PC-3 (cell line): ENCODE data around the gene TH. TPM values are rescaled to one million over a fixed set of nuclear protein-coding genes. Genes with fewer than 3 reads are reported as not detected.

Experiments
- ATAC-seq: fragments of 200-7000 bp; cut with Tn5 transposase; 2 replicates; pipeline ENCODE4 v1.9.1; 2020; ENCODE audit warnings: mild to moderate bottlenecking, moderate library complexity
- BruUV-seq: library from RNA; stranded (reverse); fragments of 400-500 nt; replicated peaks from 2 replicates; lab custom pipeline; 2021; lab: Mats Ljungman, UMichigan
- CTCF ChIA-PET: fragments of 300-600 bp; sonication (Branson Sonifier 250); formaldehyde crosslinking; loops from one replicate; lab custom pipeline; 2022; ENCODE audit warnings: antibody characterized with exemption; lab: Charles Lee
- POLR2A ChIA-PET: fragments of 300-600 bp; sonication (Branson Sonifier 250); formaldehyde crosslinking; loops from one replicate; lab custom pipeline; 2022; ENCODE audit warnings: antibody characterized with exemption; ENCODE audit not compliant: unreplicated experiment; lab: Charles Lee
- DNase-seq: peaks from one replicate; pipeline ENCODE4 v3.0.0-alpha.2; 2015
- H2AFZ ChIP-seq: fragments of 300-600 bp; sonication (generic); 2 replicates; pipeline ENCODE4 v1.6.0; 2016; ENCODE audit warnings: antibody characterized with exemption, low read length
- H3F3A ChIP-seq: fragments of 300-600 bp; sonication (generic); one replicate; pipeline ENCODE4 v1.6.0; 2017; ENCODE audit warnings: antibody characterized with exemption, low read length, control low read depth, mild to moderate bottlenecking; ENCODE audit not compliant: unreplicated experiment
- H3K27ac ChIP-seq: fragments of 300-600 bp; sonication (generic); 2 replicates; pipeline ENCODE4 v1.5.1; 2016; ENCODE audit warnings: mild to moderate bottlenecking, low read length
- H3K27me3 ChIP-seq: fragments of 300-600 bp; sonication (generic); 2 replicates; pipeline ENCODE4 v1.6.1; 2016; ENCODE audit warnings: low read length, mixed read lengths
- H3K36me3 ChIP-seq: fragments of 300-600 bp; sonication (generic); 2 replicates; pipeline ENCODE4 v1.6.1; 2016; ENCODE audit warnings: low read depth, mixed run types, low read length, mixed read lengths
- H3K4me1 ChIP-seq: fragments of 300-600 bp; sonication (generic); 2 replicates; pipeline ENCODE4 v1.5.1; 2016; ENCODE audit warnings: low read length; ENCODE audit not compliant: insufficient read depth
- H3K4me2 ChIP-seq: fragments of 300-600 bp; sonication (generic); 2 replicates; pipeline ENCODE4 v1.6.0; 2016; ENCODE audit warnings: low read length
- H3K4me3 ChIP-seq: fragments of 300-600 bp; sonication (generic); 2 replicates; pipeline ENCODE4 v1.5.1; 2016; ENCODE audit warnings: mild to moderate bottlenecking, low read length, mixed read lengths
- H3K79me2 ChIP-seq: fragments of 300-600 bp; sonication (generic); 2 replicates; pipeline ENCODE4 v1.6.1; 2017; ENCODE audit warnings: low read length, mixed read lengths
- H3K9ac ChIP-seq: fragments of 300-600 bp; sonication (generic); 2 replicates; pipeline ENCODE4 v1.6.0; 2016; ENCODE audit warnings: mild to moderate bottlenecking, low read length
- H3K9me2 ChIP-seq: fragments of 300-600 bp; sonication (generic); replicated peaks from 2 replicates; pipeline ENCODE4 v1.6.1; 2016; ENCODE audit warnings: mixed run types, low read length, mixed read lengths
- H3K9me3 ChIP-seq: fragments of 300-600 bp; sonication (generic); 2 replicates; pipeline ENCODE4 v1.6.1; 2016; ENCODE audit warnings: low read length, mixed read lengths
- H4K20me1 ChIP-seq: fragments of 300-600 bp; sonication (generic); 2 replicates; pipeline ENCODE4 v1.6.1; 2016; ENCODE audit warnings: low read length, mixed read lengths
- CTCF ChIP-seq: fragments of 300-600 bp; sonication (generic); conservative IDR thresholded peaks from 2 replicates; pipeline ENCODE4 v1.5.1; 2017; ENCODE audit warnings: antibody characterized with exemption, low read depth, mild to moderate bottlenecking, low read length
- EZH2 ChIP-seq: fragments of 300-600 bp; sonication (generic); IDR thresholded peaks from one replicate; pipeline ENCODE4 v1.6.1; 2017; ENCODE audit warnings: antibody characterized with exemption, mild to moderate bottlenecking, low read length; ENCODE audit not compliant: unreplicated experiment
- EZH2phosphoT487 ChIP-seq: fragments of 300-600 bp; sonication (generic); IDR thresholded peaks from 2 replicates; pipeline ENCODE4 v1.6.1; 2018; ENCODE audit warnings: mild to moderate bottlenecking, antibody characterized with exemption, low read length, borderline replicate concordance
- intact Hi-C: fragments of 100-400 bp; cut with micrococcal nuclease; formaldehyde crosslinking; loops from 2 replicates; pipeline ENCODE4 v1.9.0; 2023
- total RNA-seq: library from RNA; depleted of rRNA; stranded (reverse); fragments of >200 nt; gene quantifications from 2 replicates; pipeline ENCODE4 v1.2.3, GENCODE V29; 2014

Gene TH
- total RNA-seq, 1 experiment from 2014 or later: 8.3 TPM

- TF ChIP-seq EZH2 (no peak), CTCF (no peak), EZH2phosphoT487 (no peak)
- Histone ChIP-seq H3K4me2 (no peak overlapping the region), H3K27ac (no peak overlapping the region), H3K27me3 (peaks cover 51% of the 10 kb centered on the region), H3K9me3 (no peaks in the 10 kb centered on the region), H3K9me2 (no peaks in the 10 kb centered on the region), H3K9ac (no peak overlapping the region), H3K4me1 (peaks cover 18% of the 10 kb centered on the region), H3F3A (no peaks in the 10 kb centered on the region), H3K79me2 (no peaks in the 10 kb centered on the region), H3K36me3 (no peaks in the 10 kb centered on the region), H3K4me3 (no peak overlapping the region), H2AFZ (no peak overlapping the region), H4K20me1 (no peaks in the 10 kb centered on the region)
- BruUV-seq: no TSS peak
- CTCF ChIA-PET: interaction anchor here (0.6 kb wide), 1 partner anchor 10 kb away, joined by 4 read pairs; no protein-coding TSS in a partner anchor
- DNase-seq (no peak), ATAC-seq (no peak)
- POLR2A ChIA-PET: no interaction called here
- intact Hi-C loops: no loop called here
Observed at GRCh38 chr11:2147391-2147790, 24.2 kb downstream of the TH start.

- ChIA-PET POLR2A (no interaction called here), CTCF (no interaction called here)
- Histone ChIP-seq H2AFZ (no peak overlapping the region), H3K27ac (no peak overlapping the region), H4K20me1 (no peaks in the 10 kb centered on the region), H3K9me3 (no peaks in the 10 kb centered on the region), H3K4me3 (no peak overlapping the region), H3K9me2 (no peaks in the 10 kb centered on the region), H3K9ac (no peak overlapping the region), H3K4me2 (no peak overlapping the region), H3K4me1 (peaks cover 21% of the 10 kb centered on the region), H3F3A (peaks cover 4% of the 10 kb centered on the region), H3K79me2 (no peaks in the 10 kb centered on the region), H3K36me3 (no peaks in the 10 kb centered on the region), H3K27me3 (peaks cover 56% of the 10 kb centered on the region)
- ATAC-seq (no peak), DNase-seq (no peak)
- TF ChIP-seq CTCF: no peak
- BruUV-seq: no TSS peak
- intact Hi-C loops: no loop called here
Observed at GRCh38 chr11:2146051-2146450, 25.6 kb downstream of the TH start.

- no peak for DNase-seq
- TF ChIP-seq EZH2 (no peak), EZH2phosphoT487 (no peak), CTCF (no peak)
- peak overlapping the region; percentile 72 for H3K4me2 ChIP-seq
- no peaks in the 10 kb centered on the region for H3K79me2 ChIP-seq
- no peaks in the 10 kb centered on the region for H3K9me3 ChIP-seq
- H3K27ac ChIP-seq: no peak overlapping the region
- H3K4me1 ChIP-seq: peaks cover 16% of the 10 kb centered on the region
- CTCF ChIA-PET: interaction anchor here (0.7 kb wide), 1 partner anchor 450 kb away, joined by 18 read pairs; no protein-coding TSS in a partner anchor
- intact Hi-C loops: no loop called here
- BruUV-seq: no TSS peak
- peaks cover 4% of the 10 kb centered on the region for H3F3A ChIP-seq
- ATAC-seq: no peak
- H3K9ac ChIP-seq: no peak overlapping the region
- POLR2A ChIA-PET: interaction anchor here (0.5 kb wide), 1 partner anchor 884 kb away, joined by 3 read pairs; no protein-coding TSS in a partner anchor
- H3K9me2 ChIP-seq: no peaks in the 10 kb centered on the region
- H2AFZ ChIP-seq: no peak overlapping the region
- peaks cover 65% of the 10 kb centered on the region for H3K27me3 ChIP-seq
- H3K36me3 ChIP-seq: no peaks in the 10 kb centered on the region
- no peaks in the 10 kb centered on the region for H4K20me1 ChIP-seq
- H3K4me3 ChIP-seq: peak overlapping the region; percentile 41; the same call in 1 of the 2 replicates
Observed at GRCh38 chr11:2144544-2145248, 26.9 kb downstream of the TH start.
